B cell (primary cell): Measurements from ENCODE around the gene CSNK1G1. TPM values are rescaled to one million over a fixed set of nuclear protein-coding genes. Genes with fewer than 3 reads are reported as not detected.

Experiments used
- ATAC-seq: fragments of 200-7000 bp; cut with Tn5 transposase; one replicate; pipeline ENCODE4 v1.10.0; 2021; ENCODE audit warnings: low read depth, mild to moderate bottlenecking, moderate number of reproducible peaks, moderate library complexity
- CTCF ChIA-PET: fragments of 350-600 bp; sonication (Branson Sonifier 250); formaldehyde crosslinking; loops from one replicate; lab custom pipeline; 2021; ENCODE audit warnings: antibody characterized with exemption, inconsistent platforms; lab: Charles Lee
- POLR2A ChIA-PET: fragments of 350-600 bp; sonication (Branson Sonifier 250); formaldehyde crosslinking; loops from one replicate; lab custom pipeline; 2021; ENCODE audit warnings: antibody characterized with exemption; lab: Charles Lee
- DNase-seq: peaks from one replicate; pipeline ENCODE4 v3.0.0; 2013
- H2AFZ ChIP-seq: 2 replicates; pipeline ENCODE4 v1.6.1; 2012; ENCODE audit warnings: mild to moderate bottlenecking, low read depth, low read length; ENCODE audit not compliant: insufficient read depth, poor library complexity, severe bottlenecking
- H3K27ac ChIP-seq, 2 donors: 1 replicate in 1 of 2; 2 replicates in 1 of 2; pipeline ENCODE4 v1.5.1; 2012 to 2013; ENCODE audit warnings: low read length in 2 of 2, mild to moderate bottlenecking in 2 of 2, moderate library complexity in 1 of 2
- H3K27me3 ChIP-seq, 4 experiments: fragments of 200-600 bp in 1 of 4; sonication (generic) in 1 of 4; replicated peaks in 1 of 4; 1 replicate in 2 of 4; 2 replicates in 2 of 4; pipeline versions ENCODE4 v1.6.1 to v1.7.0; 2013 to 2016; ENCODE audit warnings: low read length in 3 of 4, mild to moderate bottlenecking in 2 of 4, mixed read lengths in 1 of 4, moderate library complexity in 1 of 4; ENCODE audit not compliant: insufficient read depth in 4 of 4, control insufficient read depth in 3 of 4; ENCODE audit errors: control extremely low read depth in 1 of 4
- H3K36me3 ChIP-seq, 2 experiments: replicated peaks in 1 of 2; 1 replicate in 1 of 2; 2 replicates in 1 of 2; pipeline versions ENCODE4 v1.6.1 to v1.7.1; 2013; ENCODE audit warnings: low read length in 1 of 2; ENCODE audit not compliant: insufficient read depth in 2 of 2, control insufficient read depth in 1 of 2; ENCODE audit errors: control extremely low read depth in 1 of 2, extremely low read depth in 1 of 2
- H3K4me1 ChIP-seq, 2 donors: fragments of 200-600 bp in 1 of 2; sonication (generic) in 1 of 2; 1 replicate in 1 of 2; 2 replicates in 1 of 2; pipeline versions ENCODE4 v1.5.1 to v1.6.1; 2013 to 2017; ENCODE audit warnings: low read length in 2 of 2; ENCODE audit not compliant: control insufficient read depth in 2 of 2, insufficient read depth in 2 of 2
- H3K4me2 ChIP-seq: replicated peaks from 2 replicates; pipeline ENCODE3; 2012; ENCODE audit warnings: mild to moderate bottlenecking, low read depth, low read length; ENCODE audit not compliant: poor library complexity, severe bottlenecking
- H3K4me3 ChIP-seq, 5 experiments: fragments of 200-600 bp in 1 of 5; sonication (generic) in 1 of 5; 1 replicate in 3 of 5; 2 replicates in 2 of 5; pipeline versions ENCODE4 v1.5.1 to v1.7.0; 2011 to 2016; ENCODE audit warnings: low read length in 4 of 5, mild to moderate bottlenecking in 4 of 5, low read depth in 2 of 5, control low read depth in 1 of 5, moderate library complexity in 1 of 5; ENCODE audit not compliant: insufficient read depth in 1 of 5; ENCODE audit errors: control extremely low read depth in 1 of 5, extremely low read depth in 1 of 5
- H3K79me2 ChIP-seq: fragments of 200-600 bp; sonication (generic); one replicate; pipeline ENCODE4 v1.6.0; 2016; ENCODE audit warnings: low read length; ENCODE audit not compliant: control insufficient read depth, insufficient read depth
- H3K9ac ChIP-seq: fragments of 200-600 bp; sonication (generic); 2 replicates; pipeline ENCODE4 v1.6.1; 2017; ENCODE audit warnings: mild to moderate bottlenecking, low read length, moderate library complexity
- H3K9me3 ChIP-seq, 3 donors: one replicate each; pipeline versions ENCODE4 v1.6.1 to v1.7.1; 2013; ENCODE audit warnings: low read length in 2 of 3; ENCODE audit not compliant: control insufficient read depth in 2 of 3, insufficient read depth in 1 of 3; ENCODE audit errors: control extremely low read depth in 1 of 3
- H4K20me1 ChIP-seq: 2 replicates; pipeline ENCODE4 v1.6.0; 2012; ENCODE audit warnings: mild to moderate bottlenecking, low read length; ENCODE audit not compliant: insufficient read depth, control insufficient read depth, poor library complexity, severe bottlenecking
- H3K27ac Mint-ChIP-seq: one replicate; pipeline ENCODE4 v1.8.0; 2021; ENCODE audit warnings: mixed read lengths
- H3K27me3 Mint-ChIP-seq: one replicate; pipeline ENCODE4 v1.8.0; 2021; ENCODE audit warnings: mixed read lengths
- H3K4me1 Mint-ChIP-seq: one replicate; pipeline ENCODE4 v1.8.0; 2021; ENCODE audit warnings: mixed read lengths
- H3K4me3 Mint-ChIP-seq: one replicate; pipeline ENCODE4 v1.8.0; 2021; ENCODE audit warnings: mixed read lengths
- H3K9me3 Mint-ChIP-seq: one replicate; pipeline ENCODE4 v1.8.0; 2022; ENCODE audit warnings: mixed read lengths; ENCODE audit not compliant: insufficient read depth
- CTCF ChIP-seq: fragments of 200-600 bp; IDR thresholded peaks from one replicate; pipeline ENCODE4 v1.8.0; 2022; ENCODE audit warnings: antibody characterized with exemption, mild to moderate bottlenecking
- EZH2 ChIP-seq: IDR thresholded peaks from 2 replicates; pipeline ENCODE4 v1.6.1; 2012; ENCODE audit warnings: borderline replicate concordance, low read depth, mild to moderate bottlenecking, moderate library complexity, low read length; ENCODE audit not compliant: insufficient read depth, poor library complexity, severe bottlenecking
- WGBS: methylation state at CpG from one replicate; pipeline ENCODE4 v1.1.5; 2013; ENCODE audit warnings: missing lambda C conversion rate; ENCODE audit not compliant: insufficient coverage; 5-methylcytosine and 5-hydroxymethylcytosine counted together
- intact Hi-C: fragments of 100-400 bp; cut with micrococcal nuclease; formaldehyde crosslinking; loops from one replicate; pipeline ENCODE4 v1.10.0; 2022
- polyA plus RNA-seq: library from polyadenylated mRNA; depleted of rRNA; stranded (reverse); fragments of >200 nt; gene quantifications from 2 replicates; pipeline ENCODE4 v1.2.3, GENCODE V29; 2012
- total RNA-seq, 2 donors: library from RNA; stranded (reverse); fragments of 120-200 nt in 1 of 2; gene quantifications; 1 replicate in 1 of 2; 2 replicates in 1 of 2; pipeline versions ENCODE4 v1.2.3 to v1.2.4, GENCODE V29; 2013 to 2022

The CSNK1G1 gene
- total and polyA plus RNA-seq, 2 donors (not counting 1 experiment from before 2014, with no cell fraction given) = 5.2 to 40.3 TPM

- POLR2A ChIA-PET = interaction anchor here (0.6 to 4.5 kb wide), 8 partner anchors 10 to 1023 kb away, joined by 3 to 55 read pairs (median 5); partner anchors contain the start of genes SNX1, SNX22 and TRIP4
- Mint-ChIP-seq H3K4me1 (peaks cover 57% of the 10 kb centered on the region), H3K9me3 (no peaks in the 10 kb centered on the region), H3K27me3 (no peaks in the 10 kb centered on the region), H3K4me3 (peak overlapping the region; percentile 92), H3K27ac (peak overlapping the region; percentile 89)
- 0% methylated on average over 21 of the region's 21 CpGs for WGBS
- peak overlapping the region; percentile 92 for H3K9ac ChIP-seq
- H3K79me2 ChIP-seq = peaks cover 44% of the 10 kb centered on the region
- H3K36me3 ChIP-seq = peaks cover 3 to 44% of the 10 kb centered on the region in 2 experiments
- H3K4me1 ChIP-seq = peaks cover 42 to 61% of the 10 kb centered on the region in 2 donors
- no peaks in the 10 kb centered on the region for H3K27me3 ChIP-seq
- DNase-seq (no peak), ATAC-seq (peak; percentile 7)
- peak overlapping the region; percentile 53 to 87 for H3K27ac ChIP-seq
- CTCF ChIA-PET = interaction anchor here (0.8 to 4.7 kb wide), 3 partner anchors 9 to 225 kb away, joined by 3 to 45 read pairs (median 7); partner anchors contain the start of gene TRIP4
- H3K4me2 ChIP-seq = peak overlapping the region; percentile 88
- TF ChIP-seq CTCF (no peak), EZH2 (no peak)
- peak overlapping the region; percentile 84 for H2AFZ ChIP-seq
- peak overlapping the region; percentile 64 to 86 (median 83) for H3K4me3 ChIP-seq
- peaks cover 41% of the 10 kb centered on the region for H4K20me1 ChIP-seq
- H3K9me3 ChIP-seq = no peaks in the 10 kb centered on the region
- intact Hi-C loops = loop anchor here (2.0 to 5.0 kb wide), 2 partner anchors 298 to 1125 kb away; partner anchors contain the start of genes PARP16 and ZNF609
Observed at GRCh38 chr15:64162478-64162868, 193.5 kb downstream of the CSNK1G1 start.
